Measurements from ENCODE around the gene ARHGAP6.
A peak's percentile ranks its signal among the peaks of the same experiment; 100 is the strongest.

The ARHGAP6 gene

GRCh38 chrX:11287505-11287904 is 378.2 kb downstream of the ARHGAP6 start:
- H3K27me3 ChIP-seq (ENCODE audit: insufficient read depth, poor library complexity, severe bottlenecking) = no peaks in the 10 kb centered on the region
- peak; percentile 41; the same call in 1 of the 3 replicates for ATAC-seq (ENCODE audit: low read depth)
- H3K9me3 ChIP-seq (ENCODE audit: severe bottlenecking) = no peaks in the 10 kb centered on the region
- H3K27ac ChIP-seq (ENCODE audit: poor library complexity, severe bottlenecking) = no peak overlapping the region
- no peaks in the 10 kb centered on the region for H3K4me1 ChIP-seq (ENCODE audit: insufficient read depth, poor library complexity, severe bottlenecking)
- no peaks in the 10 kb centered on the region for H3K36me3 ChIP-seq (ENCODE audit: low read depth)
- TF ChIP-seq CTCF (IDR thresholded peaks at IDR 0.05; ENCODE audit: poor library complexity, severe bottlenecking) = no peak
- H3K4me3 ChIP-seq (ENCODE audit: severe bottlenecking) = no peak overlapping the region
- no peak for DNase-seq (ENCODE audit: low spot score)

- ATAC-seq (ENCODE audit: low read depth) (no peak), DNase-seq (ENCODE audit: low spot score) (no peak)
- no peaks in the 10 kb centered on the region for H3K27me3 ChIP-seq (ENCODE audit: insufficient read depth, poor library complexity, severe bottlenecking)
- H3K4me3 ChIP-seq (ENCODE audit: severe bottlenecking) = no peak overlapping the region
- no peak overlapping the region for H3K27ac ChIP-seq (ENCODE audit: poor library complexity, severe bottlenecking)
- H3K9me3 ChIP-seq (ENCODE audit: severe bottlenecking) = no peaks in the 10 kb centered on the region
- H3K4me1 ChIP-seq (ENCODE audit: insufficient read depth, poor library complexity, severe bottlenecking) = no peaks in the 10 kb centered on the region
- no peaks in the 10 kb centered on the region for H3K36me3 ChIP-seq (ENCODE audit: low read depth)
- TF ChIP-seq CTCF (IDR thresholded peaks at IDR 0.05; ENCODE audit: poor library complexity, severe bottlenecking) = no peak
Observed at GRCh38 chrX:11285651-11286050, 380.1 kb downstream of the ARHGAP6 start.

- H3K27ac ChIP-seq (ENCODE audit: poor library complexity, severe bottlenecking) = no peak overlapping the region
- H3K4me3 ChIP-seq (ENCODE audit: severe bottlenecking) = no peak overlapping the region
- no peaks in the 10 kb centered on the region for H3K27me3 ChIP-seq (ENCODE audit: insufficient read depth, poor library complexity, severe bottlenecking)
- H3K9me3 ChIP-seq (ENCODE audit: severe bottlenecking) = no peaks in the 10 kb centered on the region
- H3K36me3 ChIP-seq (ENCODE audit: low read depth) = no peaks in the 10 kb centered on the region
- H3K4me1 ChIP-seq (ENCODE audit: insufficient read depth, poor library complexity, severe bottlenecking) = no peaks in the 10 kb centered on the region
- TF ChIP-seq CTCF (IDR thresholded peaks at IDR 0.05; ENCODE audit: poor library complexity, severe bottlenecking) = no peak
- no peak for DNase-seq (ENCODE audit: low spot score)
- ATAC-seq (ENCODE audit: low read depth) = no peak
Observed at GRCh38 chrX:11282043-11282442, 383.7 kb downstream of the ARHGAP6 start.

GRCh38 chrX:11273544-11273943 is 392.2 kb downstream of the ARHGAP6 start:
- no peaks in the 10 kb centered on the region for H3K4me1 ChIP-seq (ENCODE audit: insufficient read depth, poor library complexity, severe bottlenecking)
- ATAC-seq (ENCODE audit: low read depth) (no peak), DNase-seq (ENCODE audit: low spot score) (no peak)
- H3K27ac ChIP-seq (ENCODE audit: poor library complexity, severe bottlenecking) = no peak overlapping the region
- no peaks in the 10 kb centered on the region for H3K27me3 ChIP-seq (ENCODE audit: insufficient read depth, poor library complexity, severe bottlenecking)
- H3K36me3 ChIP-seq (ENCODE audit: low read depth) = no peaks in the 10 kb centered on the region
- no peaks in the 10 kb centered on the region for H3K9me3 ChIP-seq (ENCODE audit: severe bottlenecking)
- H3K4me3 ChIP-seq (ENCODE audit: severe bottlenecking) = no peak overlapping the region
- no peak for TF ChIP-seq CTCF (IDR thresholded peaks at IDR 0.05; ENCODE audit: poor library complexity, severe bottlenecking)

GRCh38 chrX:11272863-11273262 is 392.9 kb downstream of the ARHGAP6 start:
- DNase-seq (ENCODE audit: low spot score) (no peak), ATAC-seq (ENCODE audit: low read depth) (no peak)
- no peak overlapping the region for H3K4me3 ChIP-seq (ENCODE audit: severe bottlenecking)
- no peaks in the 10 kb centered on the region for H3K4me1 ChIP-seq (ENCODE audit: insufficient read depth, poor library complexity, severe bottlenecking)
- no peaks in the 10 kb centered on the region for H3K36me3 ChIP-seq (ENCODE audit: low read depth)
- H3K27ac ChIP-seq (ENCODE audit: poor library complexity, severe bottlenecking) = no peak overlapping the region
- no peaks in the 10 kb centered on the region for H3K9me3 ChIP-seq (ENCODE audit: severe bottlenecking)
- no peaks in the 10 kb centered on the region for H3K27me3 ChIP-seq (ENCODE audit: insufficient read depth, poor library complexity, severe bottlenecking)
- no peak for TF ChIP-seq CTCF (IDR thresholded peaks at IDR 0.05; ENCODE audit: poor library complexity, severe bottlenecking)
